ACC112 (cell line): ENCODE data around the gene TROAP.
"Not testable (repeated sequence)": the region's sequence is repeated elsewhere in the genome, so short reads cannot be mapped to it uniquely, and the experiment has no call there.

Experiments
- H2AFZ ChIP-seq: fragments of 200-600 bp; sonication (generic); one replicate; pipeline ENCODE4 v1.6.0; 2017; ENCODE audit warnings: antibody characterized with exemption, low read length; ENCODE audit not compliant: unreplicated experiment
- H3K27ac ChIP-seq: fragments of 200-600 bp; sonication (generic); 2 replicates; pipeline ENCODE4 v1.5.1; 2014; ENCODE audit warnings: low read depth, mild to moderate bottlenecking, antibody characterized with exemption, low read length, moderate library complexity
- H3K27me3 ChIP-seq: fragments of 200-600 bp; sonication (generic); 2 replicates; pipeline ENCODE4 v1.6.1; 2014; ENCODE audit warnings: mild to moderate bottlenecking, antibody characterized with exemption, low read length, moderate library complexity, mixed read lengths; ENCODE audit not compliant: insufficient read depth
- H3K36me3 ChIP-seq: fragments of 200-600 bp; sonication (generic); 2 replicates; pipeline ENCODE4 v1.6.1; 2016; ENCODE audit warnings: mild to moderate bottlenecking, antibody characterized with exemption, low read length, moderate library complexity, mixed read lengths; ENCODE audit not compliant: insufficient read depth
- H3K4me1 ChIP-seq: fragments of 200-600 bp; sonication (generic); one replicate; pipeline ENCODE4 v1.6.1; 2016; ENCODE audit warnings: low read length, mixed read lengths; ENCODE audit not compliant: insufficient read depth, unreplicated experiment, control insufficient read depth
- H3K4me3 ChIP-seq: fragments of 200-600 bp; sonication (generic); 2 replicates; pipeline ENCODE4 v1.5.1; 2014; ENCODE audit warnings: mild to moderate bottlenecking, low read depth, low read length
- H3K79me2 ChIP-seq: fragments of 200-600 bp; sonication (generic); one replicate; pipeline ENCODE4 v1.6.0; 2016; ENCODE audit warnings: low read length; ENCODE audit not compliant: control insufficient read depth, unreplicated experiment, insufficient read depth

TROAP gene

GRCh38 chr12:49322708-49323523, at the start of gene TROAP:
Gene TROAP, plus strand, starts transcription at chr12:49323255. Its CDS starts 354 bp downstream, at chr12:49323609.
- Histone ChIP-seq H3K27me3 (no peaks in the 10 kb centered on the region), H3K36me3 (no peaks in the 10 kb centered on the region), H3K4me1 (peaks cover 12% of the 10 kb centered on the region), H3K79me2 (peaks cover 10% of the 10 kb centered on the region), H2AFZ (peak within 1 kb of the TSS; percentile 63), H3K27ac (no peak within 1 kb of the TSS), H3K4me3 (peak within 1 kb of the TSS; percentile 94)

GRCh38 chr12:49273726-49274395, 49.2 kb upstream of the TROAP start:
- Histone ChIP-seq H3K4me3 (no peak overlapping the region), H3K79me2 (peaks cover 27% of the 10 kb centered on the region), H2AFZ (no peak overlapping the region), H3K27ac (no peak overlapping the region), H3K27me3 (no peaks in the 10 kb centered on the region), H3K4me1 (peaks cover 16% of the 10 kb centered on the region), H3K36me3 (peaks cover 27% of the 10 kb centered on the region)

- no peak overlapping the region for H2AFZ ChIP-seq
- H3K27me3 ChIP-seq = no peaks in the 10 kb centered on the region
- H3K4me3 ChIP-seq = no peak overlapping the region
- H3K4me1 ChIP-seq = peaks cover 10% of the 10 kb centered on the region
- H3K79me2 ChIP-seq = peaks cover 20% of the 10 kb centered on the region
- peaks cover 27% of the 10 kb centered on the region for H3K36me3 ChIP-seq
- no peak overlapping the region for H3K27ac ChIP-seq
Measured at GRCh38 chr12:49274396-49275069, 48.5 kb upstream of the TROAP start.

DNA sequence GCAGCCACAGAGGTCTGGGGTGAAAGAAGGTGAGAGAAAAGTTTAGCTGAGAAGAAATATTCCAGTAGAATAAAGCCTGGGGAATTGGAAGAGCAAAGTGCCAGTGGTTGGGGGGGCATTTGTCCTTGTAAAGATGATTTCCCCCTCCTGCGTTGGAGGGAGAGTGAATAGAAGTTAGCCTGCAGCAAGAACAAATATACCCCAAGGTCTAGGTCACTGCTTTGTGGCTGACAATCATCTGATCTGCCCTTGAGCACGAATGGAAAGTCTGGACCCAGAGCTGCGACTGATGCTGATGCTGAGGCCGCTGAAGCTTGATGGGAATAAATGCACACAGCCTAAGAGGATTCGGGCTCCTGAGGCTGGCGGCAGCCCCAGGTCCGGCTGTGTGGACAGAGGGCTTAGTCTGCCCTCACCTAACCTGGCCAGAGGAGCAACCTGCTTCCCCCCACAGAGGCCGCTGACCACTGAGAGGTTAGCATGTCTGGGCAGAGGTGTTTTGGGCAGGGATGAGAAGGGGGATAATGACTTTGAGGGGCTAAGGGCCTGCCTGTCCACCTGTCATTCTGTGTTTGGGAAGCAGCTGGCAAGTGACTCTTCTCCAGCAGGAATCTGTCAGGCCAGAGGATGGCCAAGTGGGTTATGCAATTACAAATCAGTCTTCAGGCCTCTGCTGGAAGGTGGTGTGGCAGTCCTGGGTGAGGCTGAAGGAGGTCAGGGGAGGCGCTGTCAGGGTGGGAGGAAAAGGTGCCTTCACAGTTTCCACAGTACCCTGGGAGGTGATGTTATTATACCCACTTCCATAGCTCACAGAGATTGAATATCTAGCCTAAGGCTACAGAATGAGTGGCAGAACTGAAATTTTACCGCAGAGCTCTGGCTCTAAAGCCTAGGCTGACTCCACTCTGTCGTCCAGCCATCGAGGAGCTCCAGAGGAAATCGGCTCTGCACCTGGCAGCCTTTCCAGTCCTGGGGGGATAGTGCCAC, 46.5 kb upstream of the TROAP start:
- no peak overlapping the region for H2AFZ ChIP-seq
- H3K27ac ChIP-seq = no peak overlapping the region
- peaks cover 9% of the 10 kb centered on the region for H3K36me3 ChIP-seq

DNA sequence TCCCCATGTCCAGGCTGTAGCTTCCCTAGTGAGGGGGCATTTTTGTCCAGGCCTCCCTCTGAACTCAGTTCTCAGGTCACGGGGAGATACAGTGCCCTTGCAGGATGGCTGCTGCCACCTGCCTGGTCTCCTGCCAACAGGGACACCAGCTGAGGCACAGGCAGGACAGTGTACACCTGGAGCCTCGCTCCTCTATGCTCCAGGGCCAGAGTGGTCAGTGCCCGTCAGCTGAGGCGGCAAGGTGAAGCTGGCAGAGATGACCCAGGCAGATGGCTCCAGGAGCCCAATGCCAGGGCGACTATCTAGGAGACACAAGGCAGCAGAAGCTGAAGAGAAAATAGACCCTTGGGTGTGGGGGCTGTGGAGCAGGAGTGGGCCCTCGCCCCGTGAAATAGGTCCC, 45.6 kb upstream of the TROAP start:
- Histone ChIP-seq H3K79me2 (no peaks in the 10 kb centered on the region), H3K36me3 (peaks cover 5% of the 10 kb centered on the region; the same call in 1 of the 2 replicates), H3K27ac (no peak overlapping the region), H3K4me1 (no peaks in the 10 kb centered on the region), H3K4me3 (no peak overlapping the region), H2AFZ (no peak overlapping the region), H3K27me3 (no peaks in the 10 kb centered on the region)

More for the DNA sequence above, 46.5 kb upstream of the TROAP start:
- Histone ChIP-seq H3K27me3 (no peaks in the 10 kb centered on the region), H3K4me3 (no peak overlapping the region), H3K4me1 (no peaks in the 10 kb centered on the region), H3K79me2 (peaks cover 3% of the 10 kb centered on the region)

- H3K4me3 ChIP-seq = no peak overlapping the region
- H3K27ac ChIP-seq = no peak overlapping the region
- no peak overlapping the region for H2AFZ ChIP-seq
Measured at GRCh38 chr12:49279706-49280159, 43.3 kb upstream of the TROAP start.

GRCh38 chr12:49280545-49280944, 42.5 kb upstream of the TROAP start:
- H3K27me3 ChIP-seq, H3K79me2 ChIP-seq, H3K36me3 ChIP-seq, H2AFZ ChIP-seq, H3K4me1 ChIP-seq, H3K27ac ChIP-seq, H3K4me3 ChIP-seq: not testable (repeated sequence)

More at GRCh38 chr12:49279706-49280159, 43.3 kb upstream of the TROAP start:
- Histone ChIP-seq H3K4me1 (no peaks in the 10 kb centered on the region), H3K36me3 (no peaks in the 10 kb centered on the region), H3K27me3 (no peaks in the 10 kb centered on the region), H3K79me2 (no peaks in the 10 kb centered on the region)

GRCh38 chr12:49282302-49282701, 40.8 kb upstream of the TROAP start:
- no peaks in the 10 kb centered on the region for H3K36me3 ChIP-seq
- H2AFZ ChIP-seq = no peak overlapping the region
- no peak overlapping the region for H3K4me3 ChIP-seq
- no peaks in the 10 kb centered on the region for H3K79me2 ChIP-seq
- no peak overlapping the region for H3K27ac ChIP-seq
- no peaks in the 10 kb centered on the region for H3K4me1 ChIP-seq
- H3K27me3 ChIP-seq = no peaks in the 10 kb centered on the region

DNA sequence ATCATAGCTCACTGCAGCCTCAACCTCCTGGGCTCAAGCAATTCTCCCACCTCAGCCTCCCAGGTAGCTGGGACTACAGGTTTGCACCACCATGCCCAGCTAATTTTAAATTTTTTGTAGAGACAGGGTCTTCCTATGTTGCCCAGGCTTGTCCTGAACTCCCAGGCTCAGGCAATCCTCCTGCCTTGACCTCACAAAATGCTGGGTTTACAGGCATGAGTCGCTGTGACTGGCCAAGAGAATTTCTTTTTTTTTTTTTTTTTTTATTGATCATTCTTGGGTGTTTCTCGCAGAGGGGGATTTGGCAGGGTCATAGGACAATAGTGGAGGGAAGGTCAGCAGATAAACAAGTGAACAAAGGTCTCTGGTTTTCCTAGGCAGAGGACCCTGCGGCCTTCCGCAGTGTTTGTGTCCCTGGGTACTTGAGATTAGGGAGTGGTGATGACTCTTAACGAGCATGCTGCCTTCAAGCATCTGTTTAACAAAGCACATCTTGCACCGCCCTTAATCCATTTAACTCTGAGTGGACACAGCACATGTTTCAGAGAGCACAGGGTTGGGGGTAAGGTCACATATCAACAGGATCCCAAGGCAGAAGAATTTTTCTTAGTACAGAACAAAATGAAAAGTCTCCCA, 40.2 kb upstream of the TROAP start:
- not testable (repeated sequence) for H3K4me1 ChIP-seq, H3K4me3 ChIP-seq, H3K79me2 ChIP-seq, H3K27ac ChIP-seq, H3K36me3 ChIP-seq, H3K27me3 ChIP-seq, H2AFZ ChIP-seq
